H1 (cell line): ENCODE results near the gene SNX25. TPM values are rescaled to one million over a fixed set of nuclear protein-coding genes. Genes with fewer than 3 reads are reported as not detected.

Experiments
- CTCF ChIA-PET: fragments of 300-600 bp; sonication (Branson Sonifier 250); formaldehyde crosslinking; loops from one replicate; lab custom pipeline; 2021; ENCODE audit not compliant: partially characterized antibody; lab: Charles Lee
- POLR2A ChIA-PET: fragments of 300-600 bp; sonication (Branson Sonifier 250); formaldehyde crosslinking; loops from one replicate; lab custom pipeline; 2021; ENCODE audit warnings: inconsistent platforms; ENCODE audit not compliant: partially characterized antibody; lab: Charles Lee
- DNase-seq, 2 experiments: peaks; one replicate each; pipeline versions ENCODE4 v3.0.0 to v3.0.0-alpha.2; 2010 to 2022; ENCODE audit warnings: low spot score in 2 of 2, low read depth in 1 of 2, mixed read lengths in 1 of 2
- FAIRE-seq: peaks from 2 replicates; lab custom pipeline; 2011; peaks lifted over from hg19 to GRCh38; lab: Jason Lieb, UNC
- H2AFZ ChIP-seq: 2 replicates; pipeline ENCODE4 v1.8.1; 2012; ENCODE audit warnings: low read length, inconsistent platforms
- H2AK5ac ChIP-seq: 2 replicates; pipeline ENCODE4 v1.6.1; 2013; ENCODE audit warnings: low read depth, low read length
- H2BK120ac ChIP-seq: replicated peaks from 2 replicates; pipeline ENCODE3; 2013; ENCODE audit warnings: low read depth, low read length, inconsistent platforms
- H2BK12ac ChIP-seq: 2 replicates; pipeline ENCODE4 v1.6.1; 2013; ENCODE audit warnings: low read depth, low read length
- H2BK15ac ChIP-seq: 2 replicates; pipeline ENCODE4 v1.6.1; 2013; ENCODE audit warnings: low read length
- H2BK20ac ChIP-seq: 2 replicates; pipeline ENCODE4 v1.6.1; 2013; ENCODE audit warnings: low read length
- H2BK5ac ChIP-seq: 2 replicates; pipeline ENCODE4 v1.6.1; 2013; ENCODE audit warnings: low read depth, low read length
- H3K14ac ChIP-seq: 2 replicates; pipeline ENCODE4 v1.6.1; 2013; ENCODE audit warnings: inconsistent platforms; ENCODE audit not compliant: insufficient read length
- H3K18ac ChIP-seq: 2 replicates; pipeline ENCODE4 v1.6.1; 2013; ENCODE audit warnings: low read length; ENCODE audit errors: extremely low read depth
- H3K23ac ChIP-seq: 2 replicates; pipeline ENCODE4 v1.6.1; 2013; ENCODE audit warnings: inconsistent platforms; ENCODE audit not compliant: insufficient read length
- H3K23me2 ChIP-seq: 2 replicates; pipeline ENCODE4 v1.6.1; 2013; ENCODE audit warnings: low read depth, low read length
- H3K27ac ChIP-seq: 2 replicates; pipeline ENCODE4 v1.6.1; 2011; ENCODE audit warnings: low read depth, low read length, inconsistent platforms
- H3K27me3 ChIP-seq, 4 experiments: replicated peaks in 1 of 4; 1 replicate in 1 of 4; 2 replicates in 3 of 4; pipeline versions ENCODE4 v1.6.1 to v1.8.1; 2011 to 2013; ENCODE audit warnings: low read length in 3 of 4, mild to moderate bottlenecking in 3 of 4, inconsistent platforms in 2 of 4, mixed read lengths in 2 of 4, moderate library complexity in 1 of 4; ENCODE audit not compliant: control insufficient read depth in 3 of 4, insufficient read depth in 3 of 4; ENCODE audit errors: extremely low read depth in 1 of 4
- H3K36me3 ChIP-seq, 4 experiments: 2 replicates each; pipeline versions ENCODE4 v1.6.1 to v1.8.1; 2011 to 2013; ENCODE audit warnings: mild to moderate bottlenecking in 4 of 4, low read length in 3 of 4, moderate library complexity in 2 of 4, control low read depth in 1 of 4, inconsistent platforms in 1 of 4; ENCODE audit not compliant: insufficient read depth in 4 of 4, control insufficient read depth in 2 of 4
- H3K4ac ChIP-seq: replicated peaks from 2 replicates; pipeline ENCODE3; 2013; ENCODE audit warnings: low read length, low read depth, mixed read lengths, inconsistent platforms; ENCODE audit not compliant: insufficient read length
- H3K4me1 ChIP-seq, 4 experiments: replicated peaks in 1 of 4; 1 replicate in 1 of 4; 2 replicates in 3 of 4; pipeline versions ENCODE4 v1.6.1 to v1.8.1; 2011 to 2013; ENCODE audit warnings: low read length in 3 of 4, inconsistent platforms in 2 of 4, mixed read lengths in 1 of 4; ENCODE audit not compliant: insufficient read depth in 4 of 4, control insufficient read depth in 3 of 4
- H3K4me2 ChIP-seq, 2 experiments: 2 replicates each; pipeline versions ENCODE4 v1.6.1 to v1.8.1; 2011 to 2013; ENCODE audit warnings: low read depth in 2 of 2, low read length in 2 of 2, control low read depth in 1 of 2, inconsistent platforms in 1 of 2, mild to moderate bottlenecking in 1 of 2; ENCODE audit not compliant: insufficient read depth in 1 of 2
- H3K4me3 ChIP-seq, 4 experiments: fragments of 200-600, 300-600 bp in 1 of 4; sonication (generic), shearing (Covaris generic), sonication (Bioruptor Twin) in 1 of 4; 2 replicates each; pipeline versions ENCODE4 v1.5.1 to v1.8.1; 2011 to 2016; ENCODE audit warnings: low read length in 4 of 4, low read depth in 3 of 4, control low read depth in 2 of 4, inconsistent platforms in 2 of 4, mild to moderate bottlenecking in 2 of 4, mixed read lengths in 1 of 4, moderate library complexity in 1 of 4; ENCODE audit not compliant: insufficient read depth in 2 of 4; ENCODE audit errors: extremely low read depth in 1 of 4
- H3K56ac ChIP-seq: replicated peaks from 2 replicates; pipeline ENCODE3; 2013; ENCODE audit warnings: low read depth, mild to moderate bottlenecking, mixed read lengths, low read length, inconsistent platforms; ENCODE audit not compliant: insufficient read length
- H3K79me1 ChIP-seq: 2 replicates; pipeline ENCODE4 v1.6.1; 2013; ENCODE audit warnings: low read depth, low read length, control low read depth
- H3K79me2 ChIP-seq, 2 experiments: 2 replicates each; pipeline versions ENCODE4 v1.6.1 to v1.8.1; 2012 to 2013; ENCODE audit warnings: low read length in 2 of 2, mild to moderate bottlenecking in 2 of 2, inconsistent platforms in 1 of 2; ENCODE audit not compliant: insufficient read depth in 2 of 2, control insufficient read depth in 1 of 2
- H3K9ac ChIP-seq, 4 experiments: replicated peaks in 1 of 4; 1 replicate in 1 of 4; 2 replicates in 3 of 4; pipeline versions ENCODE4 v1.6.1 to v1.8.1; 2011 to 2013; ENCODE audit warnings: low read depth in 3 of 4, low read length in 3 of 4, control low read depth in 2 of 4, mild to moderate bottlenecking in 2 of 4, moderate library complexity in 2 of 4, inconsistent platforms in 1 of 4; ENCODE audit errors: extremely low read depth in 1 of 4
- H3K9me3 ChIP-seq, 2 experiments: 2 replicates each; pipeline versions ENCODE4 v1.6.1 to v1.8.1; 2012 to 2013; ENCODE audit warnings: mild to moderate bottlenecking in 2 of 2, moderate library complexity in 2 of 2, control low read depth in 1 of 2, inconsistent platforms in 1 of 2, low read depth in 1 of 2, low read length in 1 of 2, mixed read lengths in 1 of 2; ENCODE audit not compliant: insufficient read depth in 2 of 2
- H4K20me1 ChIP-seq, 2 experiments: replicated peaks in 1 of 2; 2 replicates each; pipeline versions ENCODE3 to v1.8.1; 2011 to 2013; ENCODE audit warnings: inconsistent platforms in 2 of 2, low read length in 2 of 2, mild to moderate bottlenecking in 1 of 2; ENCODE audit not compliant: insufficient read depth in 2 of 2, control insufficient read depth in 1 of 2
- H4K5ac ChIP-seq: 2 replicates; pipeline ENCODE4 v1.6.1; 2013; ENCODE audit warnings: low read length, low read depth, mixed read lengths, inconsistent platforms; ENCODE audit not compliant: insufficient read length
- H4K8ac ChIP-seq: 2 replicates; pipeline ENCODE4 v1.8.0; 2013; ENCODE audit warnings: mild to moderate bottlenecking, moderate library complexity, low read length, inconsistent platforms; ENCODE audit not compliant: insufficient read depth; ENCODE audit errors: extremely low read depth
- H4K91ac ChIP-seq: replicated peaks from 2 replicates; pipeline ENCODE3; 2013; ENCODE audit warnings: low read length, mixed read lengths, inconsistent platforms; ENCODE audit not compliant: insufficient read length
- CBX8 ChIP-seq: fragments of 300-800, 300-1000 bp; sonication (generic); IDR thresholded peaks from 2 replicates; pipeline ENCODE4 v1.7.1; 2016; ENCODE audit warnings: low read depth, low read length, borderline replicate concordance
- CREB1 ChIP-seq: IDR thresholded peaks from 2 replicates; pipeline ENCODE4 v1.6.1; 2012; ENCODE audit warnings: inconsistent platforms
- GTF2F1 ChIP-seq: IDR thresholded peaks from 2 replicates; pipeline ENCODE4 v1.6.1; 2012; ENCODE audit warnings: low read depth, low read length, improper control_type of control experiment, borderline replicate concordance
- NANOG ChIP-seq: IDR thresholded peaks from 2 replicates; pipeline ENCODE4 v1.6.1; 2011; ENCODE audit warnings: low read length, low read depth, mild to moderate bottlenecking, inconsistent platforms; ENCODE audit not compliant: insufficient read depth, poor library complexity, severe bottlenecking
- NRF1 ChIP-seq: IDR thresholded peaks from 2 replicates; pipeline ENCODE4 v1.6.1; 2011; ENCODE audit warnings: mild to moderate bottlenecking, low read depth, low read length, improper control_type of control experiment
- SIRT6 ChIP-seq: IDR thresholded peaks from one replicate; pipeline ENCODE4 v1.7.1; 2012; ENCODE audit warnings: low read length, inconsistent platforms
- SP4 ChIP-seq: IDR thresholded peaks from 2 replicates; pipeline ENCODE4 v1.6.1; 2012; ENCODE audit warnings: low read length, inconsistent platforms
- TAF1 ChIP-seq: IDR thresholded peaks from 2 replicates; pipeline ENCODE4 v1.6.1; 2011; ENCODE audit warnings: mild to moderate bottlenecking, low read depth, low read length
- ZNF274 ChIP-seq: IDR thresholded peaks from 2 replicates; pipeline ENCODE4 v1.7.0; 2012; ENCODE audit warnings: low read length, borderline replicate concordance; ENCODE audit errors: extremely low read depth
- polyA plus RNA-seq, 7 experiments: library from polyadenylated mRNA; depleted of rRNA in 3 of 7; stranded (reverse) in 5 of 7; unstranded in 2 of 7; fragments of >200 nt in 5 of 7; fragments of 200-250 nt in 2 of 7; gene quantifications; 1 replicate in 5 of 7; 2 replicates in 1 of 7; 4 replicates in 1 of 7; pipeline versions ENCODE4 v1.2.1 to v1.2.3, GENCODE V29; 2011 to 2013; ENCODE audit warnings: missing spikeins in 2 of 7, mixed read lengths in 2 of 7
- total RNA-seq: library from RNA; stranded (reverse); fragmentation: NEBNext Ultra II Directional; extraction: Animal tissue kit (Norgen Biotek cat#: 25700); gene quantifications from 2 replicates; pipeline ENCODE4 v1.2.1, GENCODE V29; 2021
- TF ChIP-seq, protein P1 (sequence below): IDR thresholded peaks from 2 replicates; pipeline ENCODE4 v1.6.1; 2012; ENCODE audit warnings: inconsistent platforms
- TF ChIP-seq, protein P2 (sequence below): IDR thresholded peaks from 2 replicates; pipeline ENCODE4 v1.6.1; 2011; ENCODE audit warnings: low read length, improper control_type of control experiment

Gene SNX25
- total and polyA plus RNA-seq, 2 of the 8 experiments (the other 6 are each of a cell fraction or from before 2014, with no cell fraction given), result 5.4 to 19.9 TPM

- no peaks in the 10 kb centered on the region for H3K79me2 ChIP-seq
- no peak overlapping the region for H3K27ac ChIP-seq
- TF ChIP-seq SP4 (no peak), TAF1 (no peak), CREB1 (no peak), CBX8 (no peak), NANOG (no peak), NRF1 (no peak), SIRT6 (no peak), ZNF274 (no peak), GTF2F1 (no peak)
- TF ChIP-seq, protein P1, sequence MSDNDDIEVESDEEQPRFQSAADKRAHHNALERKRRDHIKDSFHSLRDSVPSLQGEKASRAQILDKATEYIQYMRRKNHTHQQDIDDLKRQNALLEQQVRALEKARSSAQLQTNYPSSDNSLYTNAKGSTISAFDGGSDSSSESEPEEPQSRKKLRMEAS, result no peak
- TF ChIP-seq, protein P2, sequence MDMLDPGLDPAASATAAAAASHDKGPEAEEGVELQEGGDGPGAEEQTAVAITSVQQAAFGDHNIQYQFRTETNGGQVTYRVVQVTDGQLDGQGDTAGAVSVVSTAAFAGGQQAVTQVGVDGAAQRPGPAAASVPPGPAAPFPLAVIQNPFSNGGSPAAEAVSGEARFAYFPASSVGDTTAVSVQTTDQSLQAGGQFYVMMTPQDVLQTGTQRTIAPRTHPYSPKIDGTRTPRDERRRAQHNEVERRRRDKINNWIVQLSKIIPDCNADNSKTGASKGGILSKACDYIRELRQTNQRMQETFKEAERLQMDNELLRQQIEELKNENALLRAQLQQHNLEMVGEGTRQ, result no peak
- TF ChIP-seq, all 59 proteins: peak for 0
- Histone ChIP-seq H3K56ac (no peak overlapping the region), H3K23ac (no peak overlapping the region), H3K79me1 (no peaks in the 10 kb centered on the region), H3K4me2 (no peak overlapping the region), H4K8ac (no peak overlapping the region), H3K9me3 (no peaks in the 10 kb centered on the region), H3K14ac (no peak overlapping the region), H3K27me3 (no peaks in the 10 kb centered on the region), H4K5ac (no peak overlapping the region), H3K4ac (no peak overlapping the region), H2BK5ac (no peak overlapping the region), H3K9ac (no peak overlapping the region), H3K36me3 (peaks cover 0 to 4% (median 0%) of the 10 kb centered on the region in 4 experiments; a peak in 3 of 8 replicates), H2BK15ac (no peak overlapping the region), H2BK20ac (no peak overlapping the region), H3K18ac (no peak overlapping the region), H2BK12ac (no peak overlapping the region), H4K20me1 (no peaks in the 10 kb centered on the region), H3K4me3 (no peak overlapping the region), H2BK120ac (no peak overlapping the region), H3K4me1 (no peaks in the 10 kb centered on the region; a peak in 1 of 7 replicates), H2AK5ac (no peak overlapping the region), H2AFZ (no peak overlapping the region), H3K23me2 (no peaks in the 10 kb centered on the region; the same call in 1 of the 2 replicates), H4K91ac (no peak overlapping the region)
- FAIRE-seq (no peak), DNase-seq (no peak)
- ChIA-PET CTCF (interaction anchor here (1.0 to 1.2 kb wide), 2 partner anchors 9 to 23 kb away, joined by 3 to 4 read pairs; no protein-coding TSS in a partner anchor), POLR2A (interaction anchor here (1.0 kb wide), 1 partner anchor 8 kb away, joined by 3 read pairs; no protein-coding TSS in a partner anchor)
Measured at GRCh38 chr4:185283723-185284122, 74.3 kb downstream of the SNX25 start.
